HG03432 (cell line): ENCODE results near the gene CTBP2.

Experiments
- ATAC-seq: cut with Tn5 transposase; IDR thresholded peaks from one replicate; pipeline ENCODE4 v1.9.1; 2021; ENCODE audit warnings: mild to moderate bottlenecking, moderate library complexity; ENCODE audit not compliant: unreplicated experiment

The CTBP2 gene

GRCh38 chr10:125111118-125111727, 49.1 kb downstream of the CTBP2 start:
- ATAC-seq, result no peak

- ATAC-seq, result no peak
Observed at GRCh38 chr10:125107965-125108580, 52.3 kb downstream of the CTBP2 start.

GRCh38 chr10:125107166-125107949, 53.0 kb downstream of the CTBP2 start:
- ATAC-seq, result no peak

GRCh38 chr10:125106586-125106985, 53.8 kb downstream of the CTBP2 start:
- no peak for ATAC-seq

- no peak for ATAC-seq
Observed at GRCh38 chr10:125105706-125106255, 54.6 kb downstream of the CTBP2 start.

- ATAC-seq, result no peak
Observed at GRCh38 chr10:125105155-125105554, 55.2 kb downstream of the CTBP2 start.

- ATAC-seq, result no peak
Observed at GRCh38 chr10:125104559-125104958, 55.8 kb downstream of the CTBP2 start.

GRCh38 chr10:125103924-125104323, 56.4 kb downstream of the CTBP2 start:
- ATAC-seq, result no peak

GRCh38 chr10:125103466-125103865, 56.9 kb downstream of the CTBP2 start:
- ATAC-seq, result no peak

- no peak for ATAC-seq
Observed at GRCh38 chr10:125102821-125103220, 57.5 kb downstream of the CTBP2 start.

GRCh38 chr10:125102246-125102645, 58.1 kb downstream of the CTBP2 start:
- no peak for ATAC-seq

- no peak for ATAC-seq
Observed at GRCh38 chr10:125101581-125101980, 58.8 kb downstream of the CTBP2 start.

- no peak for ATAC-seq
Observed at GRCh38 chr10:125101049-125101448, 59.3 kb downstream of the CTBP2 start.

GRCh38 chr10:125097409-125098070, 62.8 kb downstream of the CTBP2 start:
- ATAC-seq, result no peak

- no peak for ATAC-seq
Observed at GRCh38 chr10:125096975-125097374, 63.4 kb downstream of the CTBP2 start.

GRCh38 chr10:125096371-125096770, 64.0 kb downstream of the CTBP2 start:
- ATAC-seq, result no peak

GRCh38 chr10:125095776-125096175, 64.6 kb downstream of the CTBP2 start:
- ATAC-seq, result no peak

- ATAC-seq, result no peak
Observed at GRCh38 chr10:125095228-125095627, 65.1 kb downstream of the CTBP2 start.

GRCh38 chr10:125094806-125095205, 65.6 kb downstream of the CTBP2 start:
- ATAC-seq, result no peak

- ATAC-seq, result no peak
Observed at GRCh38 chr10:125093974-125094705, 66.2 kb downstream of the CTBP2 start.
